Keratinocyte (primary cell): ENCODE results near the gene HBA1. TPM values are rescaled to one million over a fixed set of nuclear protein-coding genes. Genes with fewer than 3 reads are reported as not detected.

Experiments
- DNase-seq: peaks from one replicate; pipeline ENCODE4 v3.0.0-alpha.2; 2011; ENCODE audit warnings: low read depth, missing footprints, low spot score
- FAIRE-seq: peaks from 2 replicates; lab custom pipeline; 2011; peaks lifted over from hg19 to GRCh38; lab: Jason Lieb, UNC
- H2AFZ ChIP-seq: 2 replicates; pipeline ENCODE4 v1.6.0; 2012; ENCODE audit warnings: low read length, control low read depth, inconsistent platforms; ENCODE audit not compliant: control insufficient read depth
- H3K27ac ChIP-seq: 2 replicates; pipeline ENCODE4 v1.5.1; 2011; ENCODE audit warnings: low read length; ENCODE audit not compliant: control insufficient read depth, insufficient read depth
- H3K27me3 ChIP-seq: 3 replicates; pipeline ENCODE4 v1.6.0; 2011; ENCODE audit warnings: low read length; ENCODE audit not compliant: control insufficient read depth, insufficient read depth; ENCODE audit errors: extremely low read depth
- H3K36me3 ChIP-seq, 2 experiments: 2 replicates in 1 of 2; 3 replicates in 1 of 2; pipeline ENCODE4 v1.5.1; 2011; ENCODE audit warnings: low read length in 2 of 2, mild to moderate bottlenecking in 1 of 2; ENCODE audit not compliant: control insufficient read depth in 2 of 2, insufficient read depth in 2 of 2; ENCODE audit errors: extremely low read depth in 1 of 2
- H3K4me1 ChIP-seq: 3 replicates; pipeline ENCODE4 v1.5.1; 2011; ENCODE audit warnings: low read length; ENCODE audit not compliant: control insufficient read depth, insufficient read depth; ENCODE audit errors: extremely low read depth
- H3K4me2 ChIP-seq: 3 replicates; pipeline ENCODE4 v1.6.0; 2011; ENCODE audit warnings: low read depth, low read length; ENCODE audit not compliant: control insufficient read depth, insufficient read depth; ENCODE audit errors: extremely low read depth
- H3K4me3 ChIP-seq, 3 experiments: fragments of 200-600 bp in 1 of 3; sonication (generic) in 1 of 3; 2 replicates in 2 of 3; 3 replicates in 1 of 3; pipeline ENCODE4 v1.5.1; 2011 to 2016; ENCODE audit warnings: low read length in 3 of 3, mild to moderate bottlenecking in 3 of 3, control low read depth in 2 of 3, inconsistent platforms in 1 of 3, low read depth in 1 of 3, mixed read lengths in 1 of 3, mixed run types in 1 of 3, moderate library complexity in 1 of 3; ENCODE audit not compliant: control insufficient read depth in 2 of 3, insufficient read depth in 2 of 3; ENCODE audit errors: extremely low read depth in 1 of 3
- H3K79me2 ChIP-seq: 2 replicates; pipeline ENCODE4 v1.6.0; 2012; ENCODE audit warnings: low read length; ENCODE audit not compliant: control insufficient read depth, insufficient read depth
- H3K9ac ChIP-seq: 3 replicates; pipeline ENCODE4 v1.6.0; 2011; ENCODE audit warnings: low read length; ENCODE audit not compliant: control insufficient read depth, insufficient read depth; ENCODE audit errors: extremely low read depth
- H3K9me1 ChIP-seq: 3 replicates; pipeline ENCODE4 v1.6.0; 2011; ENCODE audit warnings: low read length; ENCODE audit not compliant: control insufficient read depth, insufficient read depth; ENCODE audit errors: extremely low read depth
- H3K9me3 ChIP-seq: 2 replicates; pipeline ENCODE4 v1.5.1; 2012; ENCODE audit warnings: low read depth, low read length; ENCODE audit not compliant: control insufficient read depth
- H4K20me1 ChIP-seq: 3 replicates; pipeline ENCODE4 v1.6.0; 2011; ENCODE audit warnings: low read length; ENCODE audit not compliant: control insufficient read depth, insufficient read depth; ENCODE audit errors: extremely low read depth
- EZH2 ChIP-seq: IDR thresholded peaks from one replicate; pipeline ENCODE4 v1.6.1; 2012; ENCODE audit warnings: inconsistent platforms, mild to moderate bottlenecking, low read length, moderate library complexity
- dilution Hi-C: fragments of 300-500 bp; cut with MboI; formaldehyde crosslinking; loops from one replicate; pipeline ENCODE4 v1.7.0; 2020; ENCODE audit warnings: low sequenced_read_pairs; ENCODE audit not compliant: extremely low pct_ligation_motif_present
- polyA plus RNA-seq, 5 experiments: library from polyadenylated mRNA; depleted of rRNA in 3 of 5; stranded (reverse) in 3 of 5; stranded (forward) in 1 of 5; unstranded in 1 of 5; fragments of >200 nt; gene quantifications; 1 replicate in 1 of 5; 2 replicates in 3 of 5; 3 replicates in 1 of 5; pipeline versions ENCODE4 v1.2.1 to v1.2.3, GENCODE V29; 2011 to 2012; ENCODE audit warnings: missing spikeins in 2 of 5, low read depth in 1 of 5, low replicate concordance in 1 of 5
- TF ChIP-seq, protein P1 (sequence below), 3 experiments: IDR thresholded peaks in 1 of 3; conservative IDR thresholded peaks in 1 of 3; optimal IDR thresholded peaks in 1 of 3; 2 replicates in 2 of 3; 3 replicates in 1 of 3; pipeline versions ENCODE3 to v1.5.1; 2011; ENCODE audit warnings: low read length in 3 of 3, mild to moderate bottlenecking in 3 of 3, moderate library complexity in 2 of 3, control low read depth in 1 of 3, inconsistent platforms in 1 of 3; ENCODE audit not compliant: insufficient read depth in 2 of 3; ENCODE audit errors: extremely low read depth in 1 of 3

HBA1 gene
- polyA plus RNA-seq, 1 donor (not counting 4 experiments of a cell fraction or from before 2014, with no cell fraction given), result 0.24 TPM

DNA sequence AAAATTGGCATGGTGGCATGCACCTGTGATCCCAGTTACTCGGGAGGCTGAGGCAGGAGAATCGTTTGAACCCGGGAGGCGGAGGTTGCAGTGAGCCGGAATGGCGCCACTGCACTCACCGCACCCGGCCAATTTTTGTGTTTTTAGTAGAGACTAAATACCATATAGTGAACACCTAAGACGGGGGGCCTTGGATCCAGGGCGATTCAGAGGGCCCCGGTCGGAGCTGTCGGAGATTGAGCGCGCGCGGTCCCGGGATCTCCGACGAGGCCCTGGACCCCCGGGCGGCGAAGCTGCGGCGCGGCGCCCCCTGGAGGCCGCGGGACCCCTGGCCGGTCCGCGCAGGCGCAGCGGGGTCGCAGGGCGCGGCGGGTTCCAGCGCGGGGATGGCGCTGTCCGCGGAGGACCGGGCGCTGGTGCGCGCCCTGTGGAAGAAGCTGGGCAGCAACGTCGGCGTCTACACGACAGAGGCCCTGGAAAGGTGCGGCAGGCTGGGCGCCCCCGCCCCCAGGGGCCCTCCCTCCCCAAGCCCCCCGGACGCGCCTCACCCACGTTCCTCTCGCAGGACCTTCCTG lies 3.7 kb downstream of the HBA1 start, which contains the start of gene HBQ1:
HBQ1 (plus strand) TSS at position 359 of the 575 bp plus-strand sequence; CDS start at position 387, 28 bp downstream.
- dilution Hi-C loops, result no loop called here
- peak; percentile 34 for TF ChIP-seq EZH2
- TF ChIP-seq, protein P1, sequence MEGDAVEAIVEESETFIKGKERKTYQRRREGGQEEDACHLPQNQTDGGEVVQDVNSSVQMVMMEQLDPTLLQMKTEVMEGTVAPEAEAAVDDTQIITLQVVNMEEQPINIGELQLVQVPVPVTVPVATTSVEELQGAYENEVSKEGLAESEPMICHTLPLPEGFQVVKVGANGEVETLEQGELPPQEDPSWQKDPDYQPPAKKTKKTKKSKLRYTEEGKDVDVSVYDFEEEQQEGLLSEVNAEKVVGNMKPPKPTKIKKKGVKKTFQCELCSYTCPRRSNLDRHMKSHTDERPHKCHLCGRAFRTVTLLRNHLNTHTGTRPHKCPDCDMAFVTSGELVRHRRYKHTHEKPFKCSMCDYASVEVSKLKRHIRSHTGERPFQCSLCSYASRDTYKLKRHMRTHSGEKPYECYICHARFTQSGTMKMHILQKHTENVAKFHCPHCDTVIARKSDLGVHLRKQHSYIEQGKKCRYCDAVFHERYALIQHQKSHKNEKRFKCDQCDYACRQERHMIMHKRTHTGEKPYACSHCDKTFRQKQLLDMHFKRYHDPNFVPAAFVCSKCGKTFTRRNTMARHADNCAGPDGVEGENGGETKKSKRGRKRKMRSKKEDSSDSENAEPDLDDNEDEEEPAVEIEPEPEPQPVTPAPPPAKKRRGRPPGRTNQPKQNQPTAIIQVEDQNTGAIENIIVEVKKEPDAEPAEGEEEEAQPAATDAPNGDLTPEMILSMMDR (optimal IDR thresholded peaks at IDR 0.05 in 1 of 3, IDR thresholded peaks at IDR 0.05 in 1 of 3, conservative IDR thresholded peaks at IDR 0.05 in 1 of 3; ENCODE audit: extremely low read depth in 1 of 3, insufficient read depth in 2 of 3, low read length in 3 of 3), result peak in 1 of 3 experiments; percentile 60
- no peaks in the 10 kb centered on the region for H4K20me1 ChIP-seq
- H3K4me3 ChIP-seq, result peak within 1 kb of the TSS; percentile 21 to 37 (median 22)
- H3K9me1 ChIP-seq, result no peaks in the 10 kb centered on the region
- H3K4me1 ChIP-seq, result peaks cover 8% of the 10 kb centered on the region
- no peak within 1 kb of the TSS for H3K27ac ChIP-seq
- no peak for FAIRE-seq
- DNase-seq, result no peak
- peaks cover 0 to 4% of the 10 kb centered on the region in 2 experiments for H3K36me3 ChIP-seq
- no peaks in the 10 kb centered on the region for H3K9me3 ChIP-seq
- H3K4me2 ChIP-seq, result peak within 1 kb of the TSS; percentile 83
- peaks cover 47% of the 10 kb centered on the region for H3K27me3 ChIP-seq
- H3K9ac ChIP-seq, result no peak within 1 kb of the TSS
- H3K79me2 ChIP-seq, result no peaks in the 10 kb centered on the region
- H2AFZ ChIP-seq, result no peak within 1 kb of the TSS

DNA sequence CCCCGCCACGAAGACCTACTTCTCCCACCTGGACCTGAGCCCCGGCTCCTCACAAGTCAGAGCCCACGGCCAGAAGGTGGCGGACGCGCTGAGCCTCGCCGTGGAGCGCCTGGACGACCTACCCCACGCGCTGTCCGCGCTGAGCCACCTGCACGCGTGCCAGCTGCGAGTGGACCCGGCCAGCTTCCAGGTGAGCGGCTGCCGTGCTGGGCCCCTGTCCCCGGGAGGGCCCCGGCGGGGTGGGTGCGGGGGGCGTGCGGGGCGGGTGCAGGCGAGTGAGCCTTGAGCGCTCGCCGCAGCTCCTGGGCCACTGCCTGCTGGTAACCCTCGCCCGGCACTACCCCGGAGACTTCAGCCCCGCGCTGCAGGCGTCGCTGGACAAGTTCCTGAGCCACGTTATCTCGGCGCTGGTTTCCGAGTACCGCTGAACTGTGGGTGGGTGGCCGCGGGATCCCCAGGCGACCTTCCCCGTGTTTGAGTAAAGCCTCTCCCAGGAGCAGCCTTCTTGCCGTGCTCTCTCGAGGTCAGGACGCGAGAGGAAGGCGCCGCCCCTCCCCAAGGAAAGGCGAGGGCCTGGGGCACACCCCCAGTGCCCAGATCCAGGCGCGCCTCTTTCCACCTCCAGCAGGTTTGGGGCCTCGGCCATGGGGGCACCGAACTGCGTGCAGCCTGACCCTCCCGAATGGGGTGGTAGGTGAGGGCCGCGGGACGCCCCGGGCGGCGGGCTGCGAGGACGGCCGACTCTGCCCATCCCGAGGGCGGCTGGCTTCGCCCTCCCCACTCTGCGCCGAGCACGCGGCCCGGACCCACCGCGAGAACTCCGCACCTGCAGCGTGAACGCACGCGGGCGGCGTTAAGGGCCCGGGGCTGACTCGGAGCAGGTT lies 4.4 kb downstream of the HBA1 start:
- dilution Hi-C loops, result no loop called here
- no peak overlapping the region for H3K9ac ChIP-seq
- FAIRE-seq (no peak), DNase-seq (no peak)
- H3K9me3 ChIP-seq, result no peaks in the 10 kb centered on the region
- H3K4me3 ChIP-seq, result peak overlapping the region; percentile 21 to 37 (median 22)
- no peak overlapping the region for H3K27ac ChIP-seq
- H3K4me1 ChIP-seq, result peaks cover 8% of the 10 kb centered on the region
- no peaks in the 10 kb centered on the region for H3K9me1 ChIP-seq
- H4K20me1 ChIP-seq, result no peaks in the 10 kb centered on the region
- H3K79me2 ChIP-seq, result no peaks in the 10 kb centered on the region
- H3K4me2 ChIP-seq, result peak overlapping the region; percentile 83
- peaks cover 0 to 6% of the 10 kb centered on the region in 2 experiments for H3K36me3 ChIP-seq
- no peak overlapping the region for H2AFZ ChIP-seq
- TF ChIP-seq, protein P1 (optimal IDR thresholded peaks at IDR 0.05 in 1 of 3, IDR thresholded peaks at IDR 0.05 in 1 of 3, conservative IDR thresholded peaks at IDR 0.05 in 1 of 3; ENCODE audit: extremely low read depth in 1 of 3, insufficient read depth in 2 of 3, low read length in 3 of 3), result peak in 2 of 3 experiments; percentile 19 to 40
- TF ChIP-seq EZH2, result no peak
- H3K27me3 ChIP-seq, result peaks cover 41% of the 10 kb centered on the region
